ENCODE results near the gene AGAP9. TPM values are rescaled to one million over a fixed set of nuclear protein-coding genes. Genes with fewer than 3 reads are reported as not detected.

AGAP9 gene
- total RNA-seq, 1 experiment from 2014 or later: 8.4 TPM

DNA sequence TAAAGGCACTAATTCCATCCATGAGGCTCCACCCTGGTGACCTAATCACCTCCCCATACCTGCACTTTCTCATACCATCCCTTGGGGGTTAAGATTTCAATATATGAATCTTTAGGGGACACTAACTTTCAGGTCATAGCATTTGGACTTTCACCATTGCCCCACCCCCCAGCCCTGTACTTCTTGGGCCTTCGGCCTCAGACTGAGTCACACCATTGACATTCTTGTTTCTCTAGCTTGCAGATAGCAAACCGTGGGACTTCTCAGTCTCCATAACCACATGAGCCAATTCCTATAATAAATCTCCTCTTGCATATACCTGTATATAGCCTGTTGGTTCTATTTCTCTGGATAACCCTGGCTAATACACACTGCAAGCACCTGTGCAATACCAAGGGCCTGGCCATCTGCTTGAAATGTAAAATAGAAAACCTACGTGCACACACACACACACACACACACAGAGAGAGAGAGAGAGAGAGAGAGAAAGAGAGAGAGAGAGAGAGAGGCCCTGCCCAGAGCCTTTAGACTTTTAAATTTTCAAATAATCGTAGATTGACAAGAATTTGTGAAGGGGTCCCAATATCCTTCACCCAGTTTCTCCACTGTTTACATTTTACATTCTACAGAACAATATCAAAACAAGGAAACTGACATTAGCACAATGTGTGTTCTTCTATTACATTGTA, 64.8 kb downstream of the AGAP9 start (continued):
- TF ChIP-seq, protein P1, sequence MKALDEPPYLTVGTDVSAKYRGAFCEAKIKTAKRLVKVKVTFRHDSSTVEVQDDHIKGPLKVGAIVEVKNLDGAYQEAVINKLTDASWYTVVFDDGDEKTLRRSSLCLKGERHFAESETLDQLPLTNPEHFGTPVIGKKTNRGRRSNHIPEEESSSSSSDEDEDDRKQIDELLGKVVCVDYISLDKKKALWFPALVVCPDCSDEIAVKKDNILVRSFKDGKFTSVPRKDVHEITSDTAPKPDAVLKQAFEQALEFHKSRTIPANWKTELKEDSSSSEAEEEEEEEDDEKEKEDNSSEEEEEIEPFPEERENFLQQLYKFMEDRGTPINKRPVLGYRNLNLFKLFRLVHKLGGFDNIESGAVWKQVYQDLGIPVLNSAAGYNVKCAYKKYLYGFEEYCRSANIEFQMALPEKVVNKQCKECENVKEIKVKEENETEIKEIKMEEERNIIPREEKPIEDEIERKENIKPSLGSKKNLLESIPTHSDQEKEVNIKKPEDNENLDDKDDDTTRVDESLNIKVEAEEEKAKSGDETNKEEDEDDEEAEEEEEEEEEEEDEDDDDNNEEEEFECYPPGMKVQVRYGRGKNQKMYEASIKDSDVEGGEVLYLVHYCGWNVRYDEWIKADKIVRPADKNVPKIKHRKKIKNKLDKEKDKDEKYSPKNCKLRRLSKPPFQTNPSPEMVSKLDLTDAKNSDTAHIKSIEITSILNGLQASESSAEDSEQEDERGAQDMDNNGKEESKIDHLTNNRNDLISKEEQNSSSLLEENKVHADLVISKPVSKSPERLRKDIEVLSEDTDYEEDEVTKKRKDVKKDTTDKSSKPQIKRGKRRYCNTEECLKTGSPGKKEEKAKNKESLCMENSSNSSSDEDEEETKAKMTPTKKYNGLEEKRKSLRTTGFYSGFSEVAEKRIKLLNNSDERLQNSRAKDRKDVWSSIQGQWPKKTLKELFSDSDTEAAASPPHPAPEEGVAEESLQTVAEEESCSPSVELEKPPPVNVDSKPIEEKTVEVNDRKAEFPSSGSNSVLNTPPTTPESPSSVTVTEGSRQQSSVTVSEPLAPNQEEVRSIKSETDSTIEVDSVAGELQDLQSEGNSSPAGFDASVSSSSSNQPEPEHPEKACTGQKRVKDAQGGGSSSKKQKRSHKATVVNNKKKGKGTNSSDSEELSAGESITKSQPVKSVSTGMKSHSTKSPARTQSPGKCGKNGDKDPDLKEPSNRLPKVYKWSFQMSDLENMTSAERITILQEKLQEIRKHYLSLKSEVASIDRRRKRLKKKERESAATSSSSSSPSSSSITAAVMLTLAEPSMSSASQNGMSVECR (CRISPR knock-in tag; IDR thresholded peaks at IDR 0.05; ENCODE audit: borderline replicate concordance): no peak
- TF ChIP-seq OVOL2 (CRISPR knock-in tag; IDR thresholded peaks at IDR 0.05; ENCODE audit: borderline replicate concordance): no peak
- TF ChIP-seq, protein P2, sequence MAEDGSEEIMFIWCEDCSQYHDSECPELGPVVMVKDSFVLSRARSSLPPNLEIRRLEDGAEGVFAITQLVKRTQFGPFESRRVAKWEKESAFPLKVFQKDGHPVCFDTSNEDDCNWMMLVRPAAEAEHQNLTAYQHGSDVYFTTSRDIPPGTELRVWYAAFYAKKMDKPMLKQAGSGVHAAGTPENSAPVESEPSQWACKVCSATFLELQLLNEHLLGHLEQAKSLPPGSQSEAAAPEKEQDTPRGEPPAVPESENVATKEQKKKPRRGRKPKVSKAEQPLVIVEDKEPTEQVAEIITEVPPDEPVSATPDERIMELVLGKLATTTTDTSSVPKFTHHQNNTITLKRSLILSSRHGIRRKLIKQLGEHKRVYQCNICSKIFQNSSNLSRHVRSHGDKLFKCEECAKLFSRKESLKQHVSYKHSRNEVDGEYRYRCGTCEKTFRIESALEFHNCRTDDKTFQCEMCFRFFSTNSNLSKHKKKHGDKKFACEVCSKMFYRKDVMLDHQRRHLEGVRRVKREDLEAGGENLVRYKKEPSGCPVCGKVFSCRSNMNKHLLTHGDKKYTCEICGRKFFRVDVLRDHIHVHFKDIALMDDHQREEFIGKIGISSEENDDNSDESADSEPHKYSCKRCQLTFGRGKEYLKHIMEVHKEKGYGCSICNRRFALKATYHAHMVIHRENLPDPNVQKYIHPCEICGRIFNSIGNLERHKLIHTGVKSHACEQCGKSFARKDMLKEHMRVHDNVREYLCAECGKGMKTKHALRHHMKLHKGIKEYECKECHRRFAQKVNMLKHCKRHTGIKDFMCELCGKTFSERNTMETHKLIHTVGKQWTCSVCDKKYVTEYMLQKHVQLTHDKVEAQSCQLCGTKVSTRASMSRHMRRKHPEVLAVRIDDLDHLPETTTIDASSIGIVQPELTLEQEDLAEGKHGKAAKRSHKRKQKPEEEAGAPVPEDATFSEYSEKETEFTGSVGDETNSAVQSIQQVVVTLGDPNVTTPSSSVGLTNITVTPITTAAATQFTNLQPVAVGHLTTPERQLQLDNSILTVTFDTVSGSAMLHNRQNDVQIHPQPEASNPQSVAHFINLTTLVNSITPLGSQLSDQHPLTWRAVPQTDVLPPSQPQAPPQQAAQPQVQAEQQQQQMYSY (CRISPR knock-in tag; IDR thresholded peaks at IDR 0.05): no peak
- no peak for TF ChIP-seq ZNF396 (CRISPR knock-in tag; IDR thresholded peaks at IDR 0.05; ENCODE audit: borderline replicate concordance)
- no peak for TF ChIP-seq RORB (CRISPR knock-in tag; IDR thresholded peaks at IDR 0.05)
- TF ChIP-seq, protein P3, sequence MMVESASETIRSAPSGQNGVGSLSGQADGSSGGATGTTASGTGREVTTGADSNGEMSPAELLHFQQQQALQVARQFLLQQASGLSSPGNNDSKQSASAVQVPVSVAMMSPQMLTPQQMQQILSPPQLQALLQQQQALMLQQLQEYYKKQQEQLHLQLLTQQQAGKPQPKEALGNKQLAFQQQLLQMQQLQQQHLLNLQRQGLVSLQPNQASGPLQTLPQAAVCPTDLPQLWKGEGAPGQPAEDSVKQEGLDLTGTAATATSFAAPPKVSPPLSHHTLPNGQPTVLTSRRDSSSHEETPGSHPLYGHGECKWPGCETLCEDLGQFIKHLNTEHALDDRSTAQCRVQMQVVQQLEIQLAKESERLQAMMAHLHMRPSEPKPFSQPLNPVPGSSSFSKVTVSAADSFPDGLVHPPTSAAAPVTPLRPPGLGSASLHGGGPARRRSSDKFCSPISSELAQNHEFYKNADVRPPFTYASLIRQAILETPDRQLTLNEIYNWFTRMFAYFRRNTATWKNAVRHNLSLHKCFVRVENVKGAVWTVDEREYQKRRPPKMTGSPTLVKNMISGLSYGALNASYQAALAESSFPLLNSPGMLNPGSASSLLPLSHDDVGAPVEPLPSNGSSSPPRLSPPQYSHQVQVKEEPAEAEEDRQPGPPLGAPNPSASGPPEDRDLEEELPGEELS (CRISPR knock-in tag; IDR thresholded peaks at IDR 0.05): no peak
- TF ChIP-seq, protein P4, sequence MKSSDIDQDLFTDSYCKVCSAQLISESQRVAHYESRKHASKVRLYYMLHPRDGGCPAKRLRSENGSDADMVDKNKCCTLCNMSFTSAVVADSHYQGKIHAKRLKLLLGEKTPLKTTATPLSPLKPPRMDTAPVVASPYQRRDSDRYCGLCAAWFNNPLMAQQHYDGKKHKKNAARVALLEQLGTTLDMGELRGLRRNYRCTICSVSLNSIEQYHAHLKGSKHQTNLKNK (CRISPR knock-in tag; IDR thresholded peaks at IDR 0.05): no peak
- no peak for TF ChIP-seq ESRRA (CRISPR knock-in tag; IDR thresholded peaks at IDR 0.05; ENCODE audit: borderline replicate concordance)
- TF ChIP-seq JUN (CRISPR knock-in tag; IDR thresholded peaks at IDR 0.05): no peak
- TF ChIP-seq, protein P5, sequence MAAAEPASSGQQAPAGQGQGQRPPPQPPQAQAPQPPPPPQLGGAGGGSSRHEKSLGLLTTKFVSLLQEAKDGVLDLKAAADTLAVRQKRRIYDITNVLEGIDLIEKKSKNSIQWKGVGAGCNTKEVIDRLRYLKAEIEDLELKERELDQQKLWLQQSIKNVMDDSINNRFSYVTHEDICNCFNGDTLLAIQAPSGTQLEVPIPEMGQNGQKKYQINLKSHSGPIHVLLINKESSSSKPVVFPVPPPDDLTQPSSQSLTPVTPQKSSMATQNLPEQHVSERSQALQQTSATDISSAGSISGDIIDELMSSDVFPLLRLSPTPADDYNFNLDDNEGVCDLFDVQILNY (CRISPR knock-in tag; IDR thresholded peaks at IDR 0.05): no peak

DNA sequence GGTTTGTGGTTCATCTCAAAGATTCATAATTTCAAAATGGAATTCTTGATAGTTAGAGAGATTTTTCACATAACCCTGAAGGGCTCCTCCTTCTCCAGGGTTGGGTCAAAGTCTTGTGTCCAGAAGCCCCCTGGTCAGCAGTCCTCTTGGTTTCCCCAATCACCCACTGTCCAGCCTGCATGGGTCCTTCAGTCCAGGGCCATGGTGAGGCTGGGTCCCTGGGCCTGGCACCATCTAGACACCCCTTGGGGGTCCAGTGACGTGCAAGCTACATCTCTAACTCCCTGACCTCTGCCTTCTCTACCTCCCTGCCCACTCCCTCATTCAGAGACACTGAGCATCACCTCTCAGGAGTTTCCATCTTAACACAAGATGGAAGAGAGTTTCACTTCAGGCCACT, 65.6 kb downstream of the AGAP9 start:
- Mint-ChIP-seq H3K36me3 (no peaks in the 10 kb centered on the region), H3K27ac (no peak overlapping the region), H3K4me3 (no peak overlapping the region), H3K27me3 (ENCODE audit: low read depth) (no peaks in the 10 kb centered on the region), H3K9me3 (no peaks in the 10 kb centered on the region), H3K4me1 (peaks cover 3% of the 10 kb centered on the region)
- ATAC-seq (no peak), DNase-seq (ENCODE audit: low spot score) (no peak)
- ChIA-PET POLR2A (no interaction called here), CTCF (no interaction called here)
- TF ChIP-seq, protein P3 (CRISPR knock-in tag; IDR thresholded peaks at IDR 0.05): no peak
- TF ChIP-seq ZNF317 (CRISPR knock-in tag; IDR thresholded peaks at IDR 0.05; ENCODE audit: borderline replicate concordance, low read depth): no peak
- no peak for TF ChIP-seq ESRRA (CRISPR knock-in tag; IDR thresholded peaks at IDR 0.05; ENCODE audit: borderline replicate concordance)
- TF ChIP-seq, protein P6, sequence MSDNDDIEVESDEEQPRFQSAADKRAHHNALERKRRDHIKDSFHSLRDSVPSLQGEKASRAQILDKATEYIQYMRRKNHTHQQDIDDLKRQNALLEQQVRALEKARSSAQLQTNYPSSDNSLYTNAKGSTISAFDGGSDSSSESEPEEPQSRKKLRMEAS (CRISPR knock-in tag; IDR thresholded peaks at IDR 0.05): no peak
- no peak for TF ChIP-seq CREB1 (CRISPR knock-in tag; IDR thresholded peaks at IDR 0.05)
- TF ChIP-seq, protein P7, sequence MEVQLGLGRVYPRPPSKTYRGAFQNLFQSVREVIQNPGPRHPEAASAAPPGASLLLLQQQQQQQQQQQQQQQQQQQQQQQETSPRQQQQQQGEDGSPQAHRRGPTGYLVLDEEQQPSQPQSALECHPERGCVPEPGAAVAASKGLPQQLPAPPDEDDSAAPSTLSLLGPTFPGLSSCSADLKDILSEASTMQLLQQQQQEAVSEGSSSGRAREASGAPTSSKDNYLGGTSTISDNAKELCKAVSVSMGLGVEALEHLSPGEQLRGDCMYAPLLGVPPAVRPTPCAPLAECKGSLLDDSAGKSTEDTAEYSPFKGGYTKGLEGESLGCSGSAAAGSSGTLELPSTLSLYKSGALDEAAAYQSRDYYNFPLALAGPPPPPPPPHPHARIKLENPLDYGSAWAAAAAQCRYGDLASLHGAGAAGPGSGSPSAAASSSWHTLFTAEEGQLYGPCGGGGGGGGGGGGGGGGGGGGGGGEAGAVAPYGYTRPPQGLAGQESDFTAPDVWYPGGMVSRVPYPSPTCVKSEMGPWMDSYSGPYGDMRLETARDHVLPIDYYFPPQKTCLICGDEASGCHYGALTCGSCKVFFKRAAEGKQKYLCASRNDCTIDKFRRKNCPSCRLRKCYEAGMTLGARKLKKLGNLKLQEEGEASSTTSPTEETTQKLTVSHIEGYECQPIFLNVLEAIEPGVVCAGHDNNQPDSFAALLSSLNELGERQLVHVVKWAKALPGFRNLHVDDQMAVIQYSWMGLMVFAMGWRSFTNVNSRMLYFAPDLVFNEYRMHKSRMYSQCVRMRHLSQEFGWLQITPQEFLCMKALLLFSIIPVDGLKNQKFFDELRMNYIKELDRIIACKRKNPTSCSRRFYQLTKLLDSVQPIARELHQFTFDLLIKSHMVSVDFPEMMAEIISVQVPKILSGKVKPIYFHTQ (CRISPR knock-in tag; IDR thresholded peaks at IDR 0.05): no peak
- no peak for TF ChIP-seq ZNF396 (CRISPR knock-in tag; IDR thresholded peaks at IDR 0.05; ENCODE audit: borderline replicate concordance)
- TF ChIP-seq FOXK1 (CRISPR knock-in tag; IDR thresholded peaks at IDR 0.05): no peak
- TF ChIP-seq, protein P8, sequence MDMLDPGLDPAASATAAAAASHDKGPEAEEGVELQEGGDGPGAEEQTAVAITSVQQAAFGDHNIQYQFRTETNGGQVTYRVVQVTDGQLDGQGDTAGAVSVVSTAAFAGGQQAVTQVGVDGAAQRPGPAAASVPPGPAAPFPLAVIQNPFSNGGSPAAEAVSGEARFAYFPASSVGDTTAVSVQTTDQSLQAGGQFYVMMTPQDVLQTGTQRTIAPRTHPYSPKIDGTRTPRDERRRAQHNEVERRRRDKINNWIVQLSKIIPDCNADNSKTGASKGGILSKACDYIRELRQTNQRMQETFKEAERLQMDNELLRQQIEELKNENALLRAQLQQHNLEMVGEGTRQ (CRISPR knock-in tag; IDR thresholded peaks at IDR 0.05): no peak
- no peak for TF ChIP-seq SOX15 (CRISPR knock-in tag; IDR thresholded peaks at IDR 0.05)

Measured in WTC11 (cell line).